Endothelial cell of umbilical vein (primary cell): ENCODE results near the gene ADCY5. TPM values are rescaled to one million over a fixed set of nuclear protein-coding genes. Genes with fewer than 3 reads are reported as not detected.

Experiments used
- BruUV-seq: library from RNA; stranded (reverse); fragments of 400-500 nt; replicated peaks from 2 replicates; lab custom pipeline; 2021; lab: Mats Ljungman, UMichigan
- CTCF ChIA-PET: fragments of 300-600, 350-600 bp; sonication (Branson Sonifier 250); formaldehyde crosslinking; loops from one replicate; lab custom pipeline; 2021; ENCODE audit warnings: antibody characterized with exemption, inconsistent platforms; lab: Charles Lee
- POLR2A ChIA-PET: fragments of 300-600, 350-600 bp; sonication (Branson Sonifier 250); formaldehyde crosslinking; loops from one replicate; lab custom pipeline; 2021; ENCODE audit warnings: antibody characterized with exemption, inconsistent platforms; lab: Charles Lee
- DNase-seq: peaks from one replicate; pipeline ENCODE4 v3.0.0-alpha.2; 2011; ENCODE audit warnings: low read depth, low spot score
- FAIRE-seq: peaks from 2 replicates; lab custom pipeline; 2011; peaks lifted over from hg19 to GRCh38; lab: Jason Lieb, UNC
- H2AFZ ChIP-seq: 2 replicates; pipeline ENCODE4 v1.6.0; 2012; ENCODE audit warnings: low read depth, low read length, control low read depth, inconsistent platforms
- H3K27ac ChIP-seq: 2 replicates; pipeline ENCODE4 v1.5.1; 2011; ENCODE audit warnings: low read depth, mild to moderate bottlenecking, control low read depth, low read length, moderate library complexity; ENCODE audit not compliant: insufficient read depth
- H3K27me3 ChIP-seq, 2 experiments: 2 replicates each; pipeline versions ENCODE4 v1.6.0 to v1.6.1; 2011; ENCODE audit warnings: low read length in 2 of 2, mixed read lengths in 1 of 2; ENCODE audit not compliant: control insufficient read depth in 2 of 2, insufficient read depth in 2 of 2
- H3K36me3 ChIP-seq, 2 experiments: 2 replicates in 1 of 2; 3 replicates in 1 of 2; pipeline ENCODE4 v1.5.1; 2011; ENCODE audit warnings: low read length in 2 of 2, mild to moderate bottlenecking in 1 of 2, moderate library complexity in 1 of 2; ENCODE audit not compliant: control insufficient read depth in 2 of 2, insufficient read depth in 2 of 2; ENCODE audit errors: extremely low read depth in 1 of 2
- H3K4me1 ChIP-seq: 3 replicates; pipeline ENCODE4 v1.5.1; 2011; ENCODE audit warnings: mild to moderate bottlenecking, low read length; ENCODE audit not compliant: control insufficient read depth, insufficient read depth; ENCODE audit errors: extremely low read depth
- H3K4me2 ChIP-seq: 2 replicates; pipeline ENCODE4 v1.6.1; 2011; ENCODE audit warnings: low read length, control low read depth, mixed read lengths; ENCODE audit not compliant: insufficient read depth
- H3K4me3 ChIP-seq, 3 experiments: fragments of 200-600 bp in 1 of 3; sonication (generic), shearing (Covaris generic) in 1 of 3; replicated peaks in 1 of 3; 2 replicates each; pipeline ENCODE4 v1.5.1; 2011 to 2016; ENCODE audit warnings: control low read depth in 3 of 3, low read length in 3 of 3, mild to moderate bottlenecking in 2 of 3, inconsistent platforms in 1 of 3, low read depth in 1 of 3, moderate library complexity in 1 of 3; ENCODE audit not compliant: insufficient read depth in 1 of 3
- H3K79me2 ChIP-seq: 2 replicates; pipeline ENCODE4 v1.6.0; 2012; ENCODE audit warnings: low read length, inconsistent platforms; ENCODE audit not compliant: control insufficient read depth, insufficient read depth
- H3K9ac ChIP-seq: replicated peaks from 2 replicates; pipeline ENCODE3; 2011; ENCODE audit warnings: low read length, control low read depth; ENCODE audit not compliant: insufficient read depth; ENCODE audit errors: extremely low read depth
- H3K9me1 ChIP-seq: replicated peaks from 3 replicates; pipeline ENCODE4 v1.6.0; 2011; ENCODE audit warnings: mild to moderate bottlenecking, low read length; ENCODE audit not compliant: control insufficient read depth, insufficient read depth; ENCODE audit errors: extremely low read depth
- H3K9me3 ChIP-seq: replicated peaks from 2 replicates; pipeline ENCODE4 v1.5.1; 2012; ENCODE audit warnings: low read length, inconsistent platforms; ENCODE audit not compliant: control insufficient read depth, insufficient read depth
- H4K20me1 ChIP-seq: replicated peaks from 2 replicates; pipeline ENCODE3; 2011; ENCODE audit warnings: mild to moderate bottlenecking, low read length; ENCODE audit not compliant: control insufficient read depth, insufficient read depth; ENCODE audit errors: extremely low read depth
- EZH2 ChIP-seq: IDR thresholded peaks from 2 replicates; pipeline ENCODE4 v1.6.1; 2012; ENCODE audit warnings: borderline replicate concordance, low read depth, mild to moderate bottlenecking, moderate library complexity, low read length, inconsistent platforms; ENCODE audit not compliant: severe bottlenecking
- FOS ChIP-seq: IDR thresholded peaks from 2 replicates; pipeline ENCODE4 v1.6.1; 2011; ENCODE audit warnings: mild to moderate bottlenecking, low read length, moderate library complexity, borderline replicate concordance; ENCODE audit not compliant: insufficient read depth
- GATA2 ChIP-seq: IDR thresholded peaks from 2 replicates; pipeline ENCODE4 v1.7.0; 2011; ENCODE audit warnings: low read depth, mild to moderate bottlenecking, moderate library complexity, mixed read lengths, low read length; ENCODE audit not compliant: insufficient read length, insufficient read depth
- JUN ChIP-seq: IDR thresholded peaks from 2 replicates; pipeline ENCODE4 v1.6.1; 2011; ENCODE audit warnings: borderline replicate concordance, low read depth; ENCODE audit not compliant: insufficient read length, insufficient read depth
- MAX ChIP-seq: IDR thresholded peaks from 2 replicates; pipeline ENCODE4 v1.6.1; 2011; ENCODE audit not compliant: insufficient read depth, insufficient read length
- MYC ChIP-seq: IDR thresholded peaks from one replicate; pipeline ENCODE4 v1.6.1; 2011; ENCODE audit warnings: mild to moderate bottlenecking, low read depth, low read length
- POLR2A ChIP-seq: IDR thresholded peaks from 2 replicates; pipeline ENCODE4 v1.6.1; 2012; ENCODE audit warnings: low read depth, mild to moderate bottlenecking, control low read depth, low read length
- POLR2AphosphoS5 ChIP-seq: IDR thresholded peaks from 2 replicates; pipeline ENCODE4 v1.6.1; 2012; ENCODE audit warnings: low read depth, mild to moderate bottlenecking, control low read depth, low read length, moderate library complexity; ENCODE audit not compliant: insufficient read depth
- dilution Hi-C: fragments of 300-500 bp; cut with MboI; formaldehyde crosslinking; loops from one replicate; pipeline ENCODE4 v1.15.0; 2019; ENCODE audit warnings: low sequenced_read_pairs; ENCODE audit not compliant: extremely low pct_ligation_motif_present
- intact Hi-C: fragments of 100-400 bp; cut with micrococcal nuclease; formaldehyde crosslinking; loops from one replicate; pipeline ENCODE4 v1.10.0; 2022
- polyA plus RNA-seq, 4 experiments: library from polyadenylated mRNA; depleted of rRNA in 3 of 4; stranded (reverse) in 3 of 4; unstranded in 1 of 4; fragments of >200 nt; gene quantifications; 2 replicates each; pipeline versions ENCODE4 v1.2.1 to v1.2.3, GENCODE V29; 2011 to 2012; ENCODE audit warnings: missing spikeins in 1 of 4
- total RNA-seq: library from RNA; stranded (reverse); gene quantifications from 2 replicates; pipeline ENCODE4 v1.2.3, GENCODE V29; 2021
- TF ChIP-seq, protein P1 (sequence below), 2 donors: IDR thresholded peaks; 1 replicate in 1 of 2; 2 replicates in 1 of 2; pipeline ENCODE4 v1.5.1; 2011; ENCODE audit warnings: low read length in 2 of 2, mild to moderate bottlenecking in 2 of 2, moderate library complexity in 2 of 2, control low read depth in 1 of 2, inconsistent platforms in 1 of 2, low read depth in 1 of 2; ENCODE audit not compliant: insufficient read depth in 1 of 2; ENCODE audit errors: extremely low read depth in 1 of 2

Gene ADCY5
- total and polyA plus RNA-seq, 2 donors (not counting 3 experiments of a cell fraction or from before 2014, with no cell fraction given): 0.01 TPM; not detected in 1

GRCh38 chr3:123410149-123410515 is 38.8 kb downstream of the ADCY5 start:
- FAIRE-seq: no peak
- no peaks in the 10 kb centered on the region for H3K79me2 ChIP-seq
- H2AFZ ChIP-seq: no peak overlapping the region
- ChIA-PET POLR2A (no interaction called here), CTCF (interaction anchor here (0.9 to 2.0 kb wide), 5 partner anchors 8 to 148 kb away, joined by 3 to 5 read pairs (median 3); no protein-coding TSS in a partner anchor)
- dilution Hi-C loops: no loop called here
- no peaks in the 10 kb centered on the region for H3K9me3 ChIP-seq
- intact Hi-C loops: no loop called here
- H3K27ac ChIP-seq: no peak overlapping the region
- no peak for DNase-seq
- no peaks in the 10 kb centered on the region for H4K20me1 ChIP-seq
- no peak overlapping the region for H3K4me2 ChIP-seq
- no peaks in the 10 kb centered on the region for H3K4me1 ChIP-seq
- BruUV-seq: no TSS peak
- H3K27me3 ChIP-seq: no peaks in the 10 kb centered on the region
- no peak overlapping the region for H3K9ac ChIP-seq
- H3K4me3 ChIP-seq: no peak overlapping the region
- no peaks in the 10 kb centered on the region for H3K9me1 ChIP-seq
- no peaks in the 10 kb centered on the region for H3K36me3 ChIP-seq
- TF ChIP-seq, protein P1, sequence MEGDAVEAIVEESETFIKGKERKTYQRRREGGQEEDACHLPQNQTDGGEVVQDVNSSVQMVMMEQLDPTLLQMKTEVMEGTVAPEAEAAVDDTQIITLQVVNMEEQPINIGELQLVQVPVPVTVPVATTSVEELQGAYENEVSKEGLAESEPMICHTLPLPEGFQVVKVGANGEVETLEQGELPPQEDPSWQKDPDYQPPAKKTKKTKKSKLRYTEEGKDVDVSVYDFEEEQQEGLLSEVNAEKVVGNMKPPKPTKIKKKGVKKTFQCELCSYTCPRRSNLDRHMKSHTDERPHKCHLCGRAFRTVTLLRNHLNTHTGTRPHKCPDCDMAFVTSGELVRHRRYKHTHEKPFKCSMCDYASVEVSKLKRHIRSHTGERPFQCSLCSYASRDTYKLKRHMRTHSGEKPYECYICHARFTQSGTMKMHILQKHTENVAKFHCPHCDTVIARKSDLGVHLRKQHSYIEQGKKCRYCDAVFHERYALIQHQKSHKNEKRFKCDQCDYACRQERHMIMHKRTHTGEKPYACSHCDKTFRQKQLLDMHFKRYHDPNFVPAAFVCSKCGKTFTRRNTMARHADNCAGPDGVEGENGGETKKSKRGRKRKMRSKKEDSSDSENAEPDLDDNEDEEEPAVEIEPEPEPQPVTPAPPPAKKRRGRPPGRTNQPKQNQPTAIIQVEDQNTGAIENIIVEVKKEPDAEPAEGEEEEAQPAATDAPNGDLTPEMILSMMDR (IDR thresholded peaks at IDR 0.05; ENCODE audit: extremely low read depth in 1 of 2, insufficient read depth in 1 of 2, low read depth in 1 of 2, low read length in 2 of 2): no peak
- TF ChIP-seq MYC: no peak
- no peak for TF ChIP-seq GATA2
- TF ChIP-seq POLR2A: no peak
- no peak for TF ChIP-seq EZH2
- no peak for TF ChIP-seq FOS
- TF ChIP-seq JUN: no peak
- TF ChIP-seq POLR2AphosphoS5: no peak
- no peak for TF ChIP-seq MAX
